Activated naive CD4-positive, alpha-beta T cell treated with anti-CD3 and anti-CD28 coated beads, Interleukin-2, amount 10 ng/mL, durations not matched to agents 7 days and 5 days (primary cell): ENCODE measurements around the gene GRM6.

Experiments used
- CTCF ChIA-PET: fragments of 350-600 bp; sonication (Branson Sonifier 250); formaldehyde crosslinking; loops from one replicate; lab custom pipeline; 2021; ENCODE audit warnings: antibody characterized with exemption; lab: Charles Lee
- DNase-seq: peaks from one replicate; pipeline ENCODE4 v3.0.0-alpha.2; 2020
- H3K27ac Mint-ChIP-seq: one replicate; pipeline ENCODE4 v1.8.0; 2021; ENCODE audit warnings: mild to moderate bottlenecking, moderate library complexity, mixed read lengths
- H3K27me3 Mint-ChIP-seq: one replicate; pipeline ENCODE4 v1.8.0; 2021; ENCODE audit warnings: mild to moderate bottlenecking, mixed read lengths
- H3K36me3 Mint-ChIP-seq: one replicate; pipeline ENCODE4 v1.8.0; 2021; ENCODE audit warnings: mixed read lengths
- H3K4me1 Mint-ChIP-seq: one replicate; pipeline ENCODE4 v1.8.0; 2021; ENCODE audit warnings: mixed read lengths
- H3K4me3 Mint-ChIP-seq: one replicate; pipeline ENCODE4 v1.8.0; 2021; ENCODE audit warnings: mild to moderate bottlenecking, moderate library complexity, mixed read lengths
- H3K9me3 Mint-ChIP-seq: one replicate; pipeline ENCODE4 v1.8.0; 2021; ENCODE audit warnings: mixed read lengths

Gene GRM6

DNA sequence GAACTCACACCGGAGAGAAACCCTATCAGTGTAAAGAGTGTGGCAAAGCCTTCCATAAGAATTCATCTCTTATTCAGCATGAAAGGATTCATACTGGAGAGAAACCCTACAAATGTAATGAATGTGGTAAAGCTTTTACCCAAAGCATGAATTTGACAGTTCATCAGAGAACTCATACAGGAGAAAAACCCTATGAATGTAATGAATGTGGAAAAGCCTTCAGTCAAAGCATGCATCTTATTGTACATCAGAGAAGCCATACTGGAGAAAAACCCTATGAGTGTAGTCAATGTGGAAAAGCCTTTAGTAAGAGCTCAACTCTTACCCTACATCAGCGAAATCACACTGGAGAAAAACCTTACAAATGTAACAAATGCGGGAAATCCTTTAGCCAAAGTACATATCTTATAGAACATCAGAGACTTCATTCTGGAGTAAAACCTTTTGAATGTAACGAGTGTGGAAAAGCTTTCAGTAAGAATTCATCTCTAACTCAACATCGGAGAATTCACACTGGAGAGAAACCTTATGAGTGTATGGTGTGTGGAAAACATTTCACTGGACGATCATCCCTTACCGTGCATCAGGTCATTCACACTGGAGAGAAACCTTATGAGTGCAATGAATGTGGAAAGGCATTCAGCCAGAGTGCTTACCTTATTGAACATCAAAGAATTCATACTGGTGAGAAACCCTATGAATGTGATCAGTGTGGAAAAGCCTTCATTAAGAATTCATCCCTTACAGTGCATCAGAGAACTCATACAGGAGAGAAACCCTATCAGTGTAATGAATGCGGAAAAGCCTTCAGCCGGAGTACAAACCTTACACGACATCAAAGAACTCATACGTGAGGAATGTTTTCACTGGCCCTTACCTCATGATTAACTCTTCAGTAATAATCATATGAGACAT lies 63.0 kb downstream of the GRM6 start:
- no peaks in the 10 kb centered on the region for H3K4me1 Mint-ChIP-seq
- peaks cover 87% of the 10 kb centered on the region for H3K9me3 Mint-ChIP-seq
- H3K27ac Mint-ChIP-seq = no peak overlapping the region
- no peak overlapping the region for H3K4me3 Mint-ChIP-seq
- CTCF ChIA-PET = interaction anchor here (0.6 kb wide), 1 partner anchor 18 kb away, joined by 3 read pairs; no protein-coding TSS in a partner anchor
- no peak for DNase-seq
- no peaks in the 10 kb centered on the region for H3K27me3 Mint-ChIP-seq
- H3K36me3 Mint-ChIP-seq = peaks cover 10% of the 10 kb centered on the region
